Mesothelial cell of epicardium (in vitro differentiated cells): ENCODE results near the gene MAGOH. TPM values are rescaled to one million over a fixed set of nuclear protein-coding genes. Genes with fewer than 3 reads are reported as not detected.

Experiments used
- DNase-seq, 2 experiments: peaks; one replicate each; pipeline ENCODE4 v3.0.0; 2021; ENCODE audit warnings: low spot score in 2 of 2; ENCODE audit not compliant: unreplicated experiment in 2 of 2
- H3K27ac Mint-ChIP-seq: 2 replicates; pipeline ENCODE4 v1.8.0; 2021; ENCODE audit warnings: mixed read lengths
- H3K27me3 Mint-ChIP-seq: 2 replicates; pipeline ENCODE4 v1.8.0; 2021; ENCODE audit warnings: low read depth, mixed read lengths
- H3K36me3 Mint-ChIP-seq: 2 replicates; pipeline ENCODE4 v1.8.0; 2021; ENCODE audit warnings: mixed read lengths
- H3K4me1 Mint-ChIP-seq: 2 replicates; pipeline ENCODE4 v1.8.0; 2021; ENCODE audit warnings: mixed read lengths
- H3K4me3 Mint-ChIP-seq: 2 replicates; pipeline ENCODE4 v1.8.0; 2021; ENCODE audit warnings: mild to moderate bottlenecking, moderate library complexity, mixed read lengths
- H3K9me3 Mint-ChIP-seq: 2 replicates; pipeline ENCODE4 v1.8.0; 2021; ENCODE audit warnings: mixed read lengths
- CTCF ChIP-seq: fragments of 200-600 bp; sonication (generic); IDR thresholded peaks from one replicate; pipeline ENCODE4 v1.5.0; 2021; ENCODE audit warnings: antibody characterized with exemption; ENCODE audit not compliant: unreplicated experiment
- total RNA-seq: library from RNA; stranded (reverse); gene quantifications from 3 replicates; pipeline ENCODE4 v1.2.1, GENCODE V29; 2021

MAGOH gene
- total RNA-seq, 1 donor from 2014 or later, result 59.0 TPM

GRCh38 chr1:53250325-53250724 lies 12.0 kb upstream of the MAGOH start:
- Mint-ChIP-seq H3K4me3 (no peak overlapping the region), H3K4me1 (peaks cover 9% of the 10 kb centered on the region), H3K27me3 (no peaks in the 10 kb centered on the region), H3K9me3 (no peaks in the 10 kb centered on the region), H3K27ac (peak overlapping the region; percentile 89), H3K36me3 (no peaks in the 10 kb centered on the region)
- no peak for DNase-seq
- no peak for TF ChIP-seq CTCF

- no peak for DNase-seq
- peak overlapping the region; percentile 89 for H3K27ac Mint-ChIP-seq
- H3K36me3 Mint-ChIP-seq, result no peaks in the 10 kb centered on the region
- no peak for TF ChIP-seq CTCF
- no peaks in the 10 kb centered on the region for H3K9me3 Mint-ChIP-seq
- no peaks in the 10 kb centered on the region for H3K27me3 Mint-ChIP-seq
- no peak overlapping the region for H3K4me3 Mint-ChIP-seq
- peaks cover 9% of the 10 kb centered on the region for H3K4me1 Mint-ChIP-seq
Observed at GRCh38 chr1:53249706-53250105, 11.4 kb upstream of the MAGOH start.

GRCh38 chr1:53246261-53247134 lies 8.2 kb upstream of the MAGOH start:
- DNase-seq, result no peak
- H3K27me3 Mint-ChIP-seq, result no peaks in the 10 kb centered on the region
- H3K9me3 Mint-ChIP-seq, result no peaks in the 10 kb centered on the region
- no peak overlapping the region for H3K27ac Mint-ChIP-seq
- no peak overlapping the region for H3K4me3 Mint-ChIP-seq
- peaks cover 9% of the 10 kb centered on the region for H3K4me1 Mint-ChIP-seq
- no peaks in the 10 kb centered on the region for H3K36me3 Mint-ChIP-seq
- TF ChIP-seq CTCF, result no peak

GRCh38 chr1:53244141-53244540 lies 5.8 kb upstream of the MAGOH start:
- H3K27ac Mint-ChIP-seq, result no peak overlapping the region
- no peak for TF ChIP-seq CTCF
- H3K4me3 Mint-ChIP-seq, result no peak overlapping the region
- no peaks in the 10 kb centered on the region for H3K9me3 Mint-ChIP-seq
- no peak for DNase-seq
- peaks cover 4% of the 10 kb centered on the region for H3K4me1 Mint-ChIP-seq
- H3K36me3 Mint-ChIP-seq, result no peaks in the 10 kb centered on the region
- peaks cover 2% of the 10 kb centered on the region for H3K27me3 Mint-ChIP-seq

- no peak overlapping the region for H3K27ac Mint-ChIP-seq
- no peak for TF ChIP-seq CTCF
- H3K36me3 Mint-ChIP-seq, result no peaks in the 10 kb centered on the region
- no peaks in the 10 kb centered on the region for H3K9me3 Mint-ChIP-seq
- DNase-seq, result no peak
- H3K27me3 Mint-ChIP-seq, result peaks cover 2% of the 10 kb centered on the region
- H3K4me1 Mint-ChIP-seq, result peaks cover 14% of the 10 kb centered on the region
- H3K4me3 Mint-ChIP-seq, result no peak overlapping the region
Observed at GRCh38 chr1:53242381-53242780, 4.1 kb upstream of the MAGOH start.
